ENCODE results near the gene CIPC. TPM values are rescaled to one million over a fixed set of nuclear protein-coding genes. Genes with fewer than 3 reads are reported as not detected.
A peak's percentile ranks its signal among the peaks of the same experiment; 100 is the strongest.

Gene CIPC
- total RNA-seq, 2 experiments from 2014 or later: 11.4 to 11.7 TPM

DNA sequence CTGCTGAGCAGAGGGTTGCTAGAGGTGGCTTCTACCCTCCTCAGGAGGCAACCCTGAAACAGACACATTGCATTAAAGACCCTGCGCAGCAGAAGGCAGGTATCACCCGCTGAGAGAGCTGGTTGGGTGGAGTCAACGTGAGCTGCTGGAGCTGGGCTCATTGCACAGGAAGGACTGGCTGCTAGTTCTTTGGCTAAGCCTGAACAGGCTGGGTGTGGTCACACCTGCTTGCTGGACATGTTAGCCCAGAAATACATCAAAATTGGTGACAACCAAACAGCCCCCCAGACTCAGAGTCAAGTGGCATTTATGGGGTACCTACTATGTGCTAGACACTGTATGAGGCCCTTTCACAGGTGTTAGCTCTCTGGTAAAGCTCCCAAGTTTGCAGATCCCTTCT is 35.8 kb upstream of the CIPC start:
- no peak for DNase-seq
- H3K4me3 Mint-ChIP-seq: no peak overlapping the region
- CTCF ChIA-PET: interaction anchor here (0.9 to 8.5 kb wide), 8 partner anchors 9 to 251 kb away, joined by 3 to 90 read pairs (median 5); no protein-coding TSS in a partner anchor

DNA sequence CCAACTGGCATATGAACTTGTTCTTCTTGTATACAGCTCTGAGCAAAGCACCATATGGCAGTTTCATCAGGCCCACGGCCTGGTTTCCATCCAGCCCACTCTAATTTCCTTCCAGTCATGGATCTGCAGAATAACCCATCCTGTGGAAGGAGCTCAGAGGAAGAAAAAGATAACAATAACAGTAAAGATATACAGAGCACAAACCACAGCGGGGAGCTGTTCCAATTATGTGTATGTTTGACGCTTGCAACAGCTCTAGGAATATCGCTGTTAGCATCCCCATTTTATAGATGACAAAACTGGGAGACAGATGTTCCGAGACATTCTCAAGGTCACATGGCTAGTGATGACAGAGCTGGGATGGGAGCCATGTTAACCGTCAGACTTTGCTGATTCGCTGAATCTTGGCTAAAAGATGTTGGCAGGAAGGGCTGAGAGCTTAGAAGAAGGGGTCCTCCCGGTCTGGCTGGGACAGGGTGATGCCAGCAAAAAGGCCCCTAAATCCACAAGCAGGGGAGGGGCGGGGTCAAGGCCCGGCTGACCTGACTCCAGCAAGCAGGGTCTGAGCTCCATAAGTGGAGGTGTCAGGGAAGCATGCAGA is 34.4 kb upstream of the CIPC start:
- Mint-ChIP-seq H3K4me3 (no peak overlapping the region), H3K9me3 (ENCODE audit: insufficient read depth) (no peaks in the 10 kb centered on the region), H3K4me1 (ENCODE audit: low read depth) (peaks cover 13% of the 10 kb centered on the region), H3K27me3 (ENCODE audit: low read depth) (peaks cover 4% of the 10 kb centered on the region), H3K27ac (no peak overlapping the region), H3K36me3 (ENCODE audit: low read depth) (no peaks in the 10 kb centered on the region)
- ChIA-PET POLR2A (no interaction called here), CTCF (interaction anchor here (0.7 to 8.5 kb wide), 7 partner anchors 10 to 353 kb away, joined by 3 to 90 read pairs (median 7); no protein-coding TSS in a partner anchor)
- ATAC-seq (no peak), DNase-seq (no peak)

More for the DNA sequence above, 35.8 kb upstream of the CIPC start:
- H3K9me3 Mint-ChIP-seq (ENCODE audit: insufficient read depth): no peaks in the 10 kb centered on the region
- H3K36me3 Mint-ChIP-seq (ENCODE audit: low read depth): no peaks in the 10 kb centered on the region
- POLR2A ChIA-PET: interaction anchor here (1.1 kb wide), 1 partner anchor 16 kb away, joined by 6 read pairs; no protein-coding TSS in a partner anchor
- H3K27ac Mint-ChIP-seq: no peak overlapping the region
- no peak for ATAC-seq
- peaks cover 13% of the 10 kb centered on the region for H3K4me1 Mint-ChIP-seq (ENCODE audit: low read depth)
- peaks cover 2% of the 10 kb centered on the region for H3K27me3 Mint-ChIP-seq (ENCODE audit: low read depth)

DNA sequence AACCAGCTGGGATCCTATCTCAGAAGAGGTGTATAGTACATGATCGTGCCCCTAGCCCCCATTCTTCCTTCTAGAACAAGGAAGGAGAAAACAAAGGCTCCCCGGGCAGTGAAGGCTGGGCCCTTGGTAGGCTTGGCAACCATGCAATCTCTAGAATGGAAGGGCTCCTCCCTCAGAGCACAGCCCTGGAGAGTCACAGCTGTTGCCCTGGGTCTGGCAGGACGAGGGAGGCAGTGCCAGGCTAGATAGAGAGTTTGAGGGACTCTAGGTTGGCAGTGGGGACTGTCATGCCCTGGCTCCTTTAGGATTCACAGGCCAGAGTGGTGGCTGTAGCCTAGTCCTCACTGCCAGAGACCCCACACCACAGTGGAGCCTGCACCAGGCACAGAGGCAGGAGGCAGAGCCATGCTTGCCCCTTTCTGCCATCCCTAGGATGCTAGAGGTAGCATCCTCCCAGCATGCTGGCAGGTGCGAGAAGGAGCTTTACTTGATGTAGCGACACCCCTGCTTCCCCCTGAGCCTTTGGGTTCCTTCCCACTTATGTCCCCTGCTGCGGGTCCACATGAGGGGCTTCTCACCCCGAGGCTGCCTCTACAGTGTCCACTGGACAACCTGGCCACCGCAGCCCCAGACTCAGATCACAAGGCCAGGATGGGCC is 33.4 kb upstream of the CIPC start:
- H3K4me3 Mint-ChIP-seq: no peak overlapping the region
- no peaks in the 10 kb centered on the region for H3K9me3 Mint-ChIP-seq (ENCODE audit: insufficient read depth)
- peaks cover 13% of the 10 kb centered on the region for H3K4me1 Mint-ChIP-seq (ENCODE audit: low read depth)
- ATAC-seq: no peak
- no peak overlapping the region for H3K27ac Mint-ChIP-seq
- no peaks in the 10 kb centered on the region for H3K36me3 Mint-ChIP-seq (ENCODE audit: low read depth)
- ChIA-PET POLR2A (interaction anchor here (0.6 kb wide), 1 partner anchor 11 kb away, joined by 3 read pairs; no protein-coding TSS in a partner anchor), CTCF (interaction anchor here (1.2 to 8.5 kb wide), 8 partner anchors 11 to 194 kb away, joined by 3 to 90 read pairs (median 6); no protein-coding TSS in a partner anchor)
- peaks cover 9% of the 10 kb centered on the region for H3K27me3 Mint-ChIP-seq (ENCODE audit: low read depth)
- no peak for DNase-seq

DNA sequence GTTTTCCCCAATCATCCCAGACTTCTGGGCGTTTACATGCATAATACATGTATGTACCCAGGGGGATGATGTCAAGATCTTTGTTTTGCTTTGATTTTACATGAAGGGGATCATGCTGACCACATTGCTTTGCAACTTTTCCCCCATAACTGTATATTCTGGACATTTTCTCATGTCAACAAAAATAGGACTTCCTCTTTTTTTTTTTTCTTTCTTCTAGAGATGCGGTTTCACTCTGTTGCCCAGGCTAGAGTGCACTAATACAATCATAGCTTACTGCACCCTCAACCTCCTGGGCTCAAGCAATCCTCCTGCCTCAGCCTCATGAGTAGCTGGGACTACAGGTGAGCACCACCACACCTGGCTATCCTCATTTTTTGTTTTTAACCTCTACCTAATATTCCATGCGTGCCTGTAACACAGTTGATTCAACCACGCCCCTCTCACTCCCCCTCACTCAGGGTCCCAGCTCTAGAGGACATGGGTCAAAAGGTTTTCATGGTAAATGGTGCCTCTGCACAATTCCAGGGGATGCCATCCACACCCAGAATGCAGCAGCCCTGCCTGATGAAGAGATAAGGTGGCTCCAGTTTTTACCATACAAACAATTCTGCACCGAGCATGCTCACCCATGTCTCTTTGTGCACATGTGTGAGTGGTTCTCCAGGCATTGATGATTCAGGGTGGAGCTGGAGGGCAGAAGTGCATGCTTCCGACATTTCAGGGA is 32.0 kb upstream of the CIPC start:
- Mint-ChIP-seq H3K4me3 (no peak overlapping the region), H3K9me3 (ENCODE audit: insufficient read depth) (no peaks in the 10 kb centered on the region), H3K27me3 (ENCODE audit: low read depth) (peaks cover 13% of the 10 kb centered on the region), H3K4me1 (ENCODE audit: low read depth) (peaks cover 13% of the 10 kb centered on the region), H3K36me3 (ENCODE audit: low read depth) (no peaks in the 10 kb centered on the region), H3K27ac (no peak overlapping the region)
- ChIA-PET CTCF (interaction anchor here (1.5 to 8.5 kb wide), 4 partner anchors 14 to 195 kb away, joined by 4 to 90 read pairs (median 16); no protein-coding TSS in a partner anchor), POLR2A (no interaction called here)
- DNase-seq: no peak
- ATAC-seq: no peak

DNA sequence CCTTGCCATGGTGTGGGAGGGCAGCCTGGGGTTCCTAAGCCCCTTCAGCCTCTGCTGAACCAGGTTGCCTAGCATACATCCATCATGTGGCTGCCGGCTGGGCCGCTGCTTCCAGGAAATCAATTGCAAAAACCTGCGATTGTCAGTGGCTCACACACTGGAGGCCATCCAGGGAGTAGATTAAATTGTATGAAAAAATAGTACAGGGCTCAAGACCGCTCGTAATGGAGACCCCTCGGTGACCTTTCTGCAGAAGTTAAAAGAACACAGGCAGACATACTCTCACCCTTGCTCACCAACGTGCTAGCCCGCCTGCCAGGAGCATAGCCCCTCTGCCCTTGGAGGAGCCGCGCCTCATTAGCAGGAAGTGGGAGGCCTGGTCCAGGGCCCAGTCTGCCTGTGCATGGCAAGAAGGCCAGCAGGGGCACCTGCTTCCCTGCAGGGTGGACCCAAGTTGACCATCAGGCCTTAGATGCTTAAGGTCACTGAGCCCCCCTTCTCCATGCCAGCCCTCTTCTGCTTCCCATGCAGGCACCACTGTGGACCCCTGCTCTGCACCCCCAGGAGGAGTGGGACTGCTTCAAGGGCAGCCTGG is 31.4 kb upstream of the CIPC start:
- peaks cover 13% of the 10 kb centered on the region for H3K4me1 Mint-ChIP-seq (ENCODE audit: low read depth)
- CTCF ChIA-PET: interaction anchor here (1.5 to 8.5 kb wide), 7 partner anchors 13 to 196 kb away, joined by 4 to 371 read pairs (median 26); no protein-coding TSS in a partner anchor
- no peaks in the 10 kb centered on the region for H3K36me3 Mint-ChIP-seq (ENCODE audit: low read depth)
- peaks cover 13% of the 10 kb centered on the region for H3K27me3 Mint-ChIP-seq (ENCODE audit: low read depth)
- POLR2A ChIA-PET: no interaction called here
- H3K4me3 Mint-ChIP-seq: no peak overlapping the region
- H3K9me3 Mint-ChIP-seq (ENCODE audit: insufficient read depth): no peaks in the 10 kb centered on the region
- H3K27ac Mint-ChIP-seq: no peak overlapping the region
- DNase-seq (no peak), ATAC-seq (no peak)

DNA sequence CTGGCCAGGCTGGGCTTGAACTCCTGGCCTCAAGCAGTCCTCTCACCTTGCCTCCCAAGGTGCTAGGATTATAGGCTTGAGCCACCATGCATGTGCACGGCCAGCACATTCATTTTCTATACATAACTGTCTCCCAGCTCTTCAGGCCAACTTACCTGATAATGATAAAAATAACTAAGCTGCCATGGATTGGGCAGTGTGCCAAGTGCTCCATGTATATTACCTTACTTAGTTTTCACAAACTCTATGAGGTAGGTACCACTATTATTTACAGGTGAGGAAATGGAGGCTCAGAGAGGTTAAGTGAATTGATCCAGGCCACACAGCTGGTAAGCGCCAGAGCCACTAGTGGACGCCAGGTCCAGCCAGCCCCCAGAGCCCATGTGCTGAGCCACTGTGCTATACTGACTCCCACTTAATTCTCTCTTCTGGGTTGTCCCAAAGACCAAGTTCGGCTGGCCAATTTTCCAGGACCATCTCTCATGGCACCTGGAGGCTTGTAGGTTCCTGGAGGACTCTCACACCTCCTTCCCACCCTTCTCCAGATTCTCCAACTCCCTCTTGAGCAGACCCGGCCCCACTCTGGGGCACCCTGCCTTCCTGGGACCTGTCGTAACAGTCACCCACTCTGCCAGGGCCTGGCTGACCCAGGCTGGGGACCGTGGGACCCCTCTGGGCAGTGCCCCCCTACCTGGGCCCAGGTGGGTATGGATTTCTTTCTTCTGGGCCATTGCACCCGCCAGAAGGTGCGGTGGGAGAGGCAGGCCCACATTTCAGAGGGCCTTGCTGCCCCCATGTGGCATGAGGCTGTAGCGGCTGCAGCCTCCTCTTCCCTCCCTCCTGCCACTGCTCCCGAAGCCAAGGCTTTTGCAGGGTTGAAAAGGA is 30.2 kb upstream of the CIPC start:
- Mint-ChIP-seq H3K4me3 (no peak overlapping the region), H3K9me3 (ENCODE audit: insufficient read depth) (no peaks in the 10 kb centered on the region), H3K27me3 (ENCODE audit: low read depth) (peaks cover 11% of the 10 kb centered on the region), H3K27ac (no peak overlapping the region), H3K4me1 (ENCODE audit: low read depth) (peaks cover 9% of the 10 kb centered on the region), H3K36me3 (ENCODE audit: low read depth) (no peaks in the 10 kb centered on the region)
- ChIA-PET CTCF (interaction anchor here (0.7 to 7.4 kb wide), 32 partner anchors 8 to 357 kb away, joined by 3 to 371 read pairs (median 6); partner anchors contain the start of gene CIPC), POLR2A (no interaction called here)
- DNase-seq (peak; percentile 72), ATAC-seq (peak; percentile 83)

DNA sequence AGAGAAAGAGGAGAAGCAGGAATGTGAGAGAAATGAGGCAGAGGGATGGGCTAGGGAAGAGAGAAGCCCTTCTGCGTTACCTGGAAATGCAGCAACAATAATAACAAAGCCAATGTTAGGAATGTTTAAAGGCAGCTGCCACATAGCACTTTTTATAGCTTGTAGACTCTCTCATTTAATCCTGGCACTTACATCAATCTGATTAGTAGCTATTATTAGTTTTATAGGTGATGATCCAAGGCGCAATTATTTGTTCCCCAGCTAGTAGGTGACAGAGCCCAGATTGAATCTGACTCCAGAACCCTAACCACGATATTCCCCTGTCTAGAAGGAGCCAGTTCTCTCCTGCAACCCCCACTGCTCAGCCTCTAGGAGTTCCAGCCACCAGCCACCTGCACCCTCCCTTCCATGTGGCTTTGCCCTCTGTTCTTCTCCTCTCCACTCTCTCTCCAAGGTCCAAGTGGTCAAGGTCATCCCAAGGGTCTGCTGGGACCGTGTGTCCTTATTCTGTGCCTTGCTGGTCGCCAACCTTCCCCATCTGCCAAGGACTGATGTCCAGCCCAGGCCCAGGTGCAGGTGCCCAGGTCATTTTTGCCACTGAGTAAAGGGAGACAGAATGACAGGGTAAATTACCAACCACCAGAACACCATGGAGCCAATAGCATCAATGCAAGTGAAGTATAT is 29.4 kb upstream of the CIPC start:
- Mint-ChIP-seq H3K36me3 (ENCODE audit: low read depth) (no peaks in the 10 kb centered on the region), H3K4me3 (no peak overlapping the region), H3K9me3 (ENCODE audit: insufficient read depth) (no peaks in the 10 kb centered on the region), H3K4me1 (ENCODE audit: low read depth) (peaks cover 9% of the 10 kb centered on the region), H3K27ac (no peak overlapping the region), H3K27me3 (ENCODE audit: low read depth) (peaks cover 11% of the 10 kb centered on the region)
- ChIA-PET CTCF (interaction anchor here (0.7 to 7.4 kb wide), 36 partner anchors 9 to 358 kb away, joined by 3 to 371 read pairs (median 5); partner anchors contain the start of gene CIPC), POLR2A (interaction anchor here (1.4 kb wide), 1 partner anchor 193 kb away, joined by 7 read pairs; no protein-coding TSS in a partner anchor)
- ATAC-seq (no peak), DNase-seq (no peak)

DNA sequence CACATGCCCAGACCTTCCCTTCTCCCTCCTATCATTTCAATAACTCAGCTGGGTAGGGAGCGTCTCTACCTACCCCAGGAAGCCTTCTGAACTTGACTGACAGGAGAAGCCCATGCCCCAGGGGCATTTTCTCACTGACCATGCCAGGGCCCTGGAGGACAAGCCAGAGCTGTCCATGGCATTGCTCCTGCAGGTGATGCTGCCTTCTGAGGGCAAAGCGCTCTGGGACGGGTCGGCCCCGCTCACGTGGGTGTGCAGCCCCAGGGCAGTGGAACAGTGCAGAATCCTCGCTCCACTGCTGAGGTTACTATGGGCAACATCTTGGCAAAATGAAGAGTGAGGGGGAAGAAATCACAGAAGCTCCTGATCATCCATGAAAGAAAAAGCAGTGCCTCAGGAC is 28.5 kb upstream of the CIPC start:
- POLR2A ChIA-PET: interaction anchor here (1.4 kb wide), 1 partner anchor 194 kb away, joined by 7 read pairs; no protein-coding TSS in a partner anchor
- DNase-seq (no peak), ATAC-seq (no peak)
- Mint-ChIP-seq H3K9me3 (ENCODE audit: insufficient read depth) (no peaks in the 10 kb centered on the region), H3K4me3 (no peak overlapping the region), H3K4me1 (ENCODE audit: low read depth) (peaks cover 9% of the 10 kb centered on the region), H3K27me3 (ENCODE audit: low read depth) (peaks cover 11% of the 10 kb centered on the region), H3K36me3 (ENCODE audit: low read depth) (no peaks in the 10 kb centered on the region), H3K27ac (no peak overlapping the region)
- CTCF ChIA-PET: interaction anchor here (0.7 to 7.4 kb wide), 39 partner anchors 9 to 359 kb away, joined by 3 to 371 read pairs (median 8); partner anchors contain the start of gene CIPC

DNA sequence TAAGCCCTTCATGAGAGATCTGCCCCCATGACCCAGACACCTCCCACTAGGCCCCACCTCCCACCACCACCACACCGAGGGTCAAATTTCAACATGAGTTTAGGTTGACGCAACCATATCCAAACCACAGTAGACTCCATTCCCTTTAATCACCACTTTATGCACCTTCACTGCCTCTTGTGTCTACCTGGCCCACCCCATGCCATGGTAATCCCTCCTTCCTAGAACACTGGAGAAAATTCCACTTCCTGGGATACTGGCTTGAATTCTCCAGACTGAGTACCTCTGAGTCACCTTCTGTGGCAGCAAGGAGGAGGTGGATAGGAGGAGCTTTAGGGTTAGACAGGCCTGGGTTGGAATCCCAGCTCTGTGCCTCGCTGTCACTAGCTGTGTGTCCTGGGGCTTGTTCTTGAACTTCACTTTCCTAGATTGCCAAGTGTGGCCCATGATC is 26.1 kb upstream of the CIPC start:
- Mint-ChIP-seq H3K4me1 (ENCODE audit: low read depth) (no peaks in the 10 kb centered on the region), H3K27me3 (ENCODE audit: low read depth) (peaks cover 11% of the 10 kb centered on the region), H3K27ac (no peak overlapping the region), H3K4me3 (no peak overlapping the region), H3K36me3 (ENCODE audit: low read depth) (no peaks in the 10 kb centered on the region), H3K9me3 (ENCODE audit: insufficient read depth) (no peaks in the 10 kb centered on the region)
- no peak for DNase-seq
- POLR2A ChIA-PET: no interaction called here
- CTCF ChIA-PET: interaction anchor here (1.2 to 7.4 kb wide), 13 partner anchors 10 to 361 kb away, joined by 3 to 371 read pairs (median 27); partner anchors contain the start of gene CIPC
- ATAC-seq: no peak

DNA sequence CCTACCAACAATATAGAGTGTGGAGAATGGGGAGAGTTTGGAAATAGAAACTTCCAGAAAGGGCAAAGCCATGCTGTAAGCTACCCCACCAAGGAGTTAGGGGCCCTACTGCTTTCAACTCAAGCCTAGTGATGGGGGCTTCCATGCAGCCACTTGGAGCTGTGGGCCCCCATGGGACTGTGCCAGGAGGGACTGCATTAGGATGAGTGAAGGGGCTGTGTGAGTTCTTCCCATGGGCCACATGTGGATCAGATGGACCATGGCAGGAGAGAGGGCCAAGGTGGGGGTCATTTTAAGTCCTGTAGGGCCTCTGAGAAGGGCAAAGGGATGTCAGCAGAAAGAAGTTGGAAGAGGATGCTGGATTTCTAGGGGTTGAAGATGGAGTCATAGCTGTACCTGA is 23.1 kb upstream of the CIPC start:
- DNase-seq (no peak), ATAC-seq (no peak)
- CTCF ChIA-PET: interaction anchor here (0.8 to 4.1 kb wide), 4 partner anchors 12 to 202 kb away, joined by 3 to 29 read pairs (median 5); partner anchors contain the start of gene CIPC
- Mint-ChIP-seq H3K9me3 (ENCODE audit: insufficient read depth) (peaks cover 5% of the 10 kb centered on the region), H3K27ac (no peak overlapping the region), H3K36me3 (ENCODE audit: low read depth) (no peaks in the 10 kb centered on the region), H3K4me1 (ENCODE audit: low read depth) (no peaks in the 10 kb centered on the region), H3K4me3 (no peak overlapping the region), H3K27me3 (ENCODE audit: low read depth) (peaks cover under 1% of the 10 kb centered on the region)
- POLR2A ChIA-PET: no interaction called here
